ACC112 (cell line): ENCODE results near the gene TFG.
A peak's percentile ranks its signal among the peaks of the same experiment; 100 is the strongest.

Experiments used
- H2AFZ ChIP-seq: fragments of 200-600 bp; sonication (generic); one replicate; pipeline ENCODE4 v1.6.0; 2017; ENCODE audit warnings: antibody characterized with exemption, low read length; ENCODE audit not compliant: unreplicated experiment
- H3K27ac ChIP-seq: fragments of 200-600 bp; sonication (generic); 2 replicates; pipeline ENCODE4 v1.5.1; 2014; ENCODE audit warnings: low read depth, mild to moderate bottlenecking, antibody characterized with exemption, low read length, moderate library complexity
- H3K27me3 ChIP-seq: fragments of 200-600 bp; sonication (generic); 2 replicates; pipeline ENCODE4 v1.6.1; 2014; ENCODE audit warnings: mild to moderate bottlenecking, antibody characterized with exemption, low read length, moderate library complexity, mixed read lengths; ENCODE audit not compliant: insufficient read depth
- H3K36me3 ChIP-seq: fragments of 200-600 bp; sonication (generic); 2 replicates; pipeline ENCODE4 v1.6.1; 2016; ENCODE audit warnings: mild to moderate bottlenecking, antibody characterized with exemption, low read length, moderate library complexity, mixed read lengths; ENCODE audit not compliant: insufficient read depth
- H3K4me1 ChIP-seq: fragments of 200-600 bp; sonication (generic); one replicate; pipeline ENCODE4 v1.6.1; 2016; ENCODE audit warnings: low read length, mixed read lengths; ENCODE audit not compliant: insufficient read depth, unreplicated experiment, control insufficient read depth
- H3K4me3 ChIP-seq: fragments of 200-600 bp; sonication (generic); 2 replicates; pipeline ENCODE4 v1.5.1; 2014; ENCODE audit warnings: mild to moderate bottlenecking, low read depth, low read length
- H3K79me2 ChIP-seq: fragments of 200-600 bp; sonication (generic); one replicate; pipeline ENCODE4 v1.6.0; 2016; ENCODE audit warnings: low read length; ENCODE audit not compliant: control insufficient read depth, unreplicated experiment, insufficient read depth

Gene TFG

GRCh38 chr3:100693225-100693624, 16.1 kb upstream of the TFG start:
- no peaks in the 10 kb centered on the region for H3K79me2 ChIP-seq
- no peaks in the 10 kb centered on the region for H3K4me1 ChIP-seq
- no peaks in the 10 kb centered on the region for H3K36me3 ChIP-seq

GRCh38 chr3:100695696-100696095, 13.6 kb upstream of the TFG start:
- H3K27ac ChIP-seq = no peak overlapping the region
- 0 out of 2 replicates have a peak, but pooled peaks cover 3% of the 10 kb centered on the region for H3K27me3 ChIP-seq

More at GRCh38 chr3:100693225-100693624, 16.1 kb upstream of the TFG start:
- H2AFZ ChIP-seq = no peak overlapping the region
- 0 out of 2 replicates have a peak, but pooled peaks cover 3% of the 10 kb centered on the region for H3K27me3 ChIP-seq
- no peak overlapping the region for H3K27ac ChIP-seq
- no peak overlapping the region for H3K4me3 ChIP-seq

DNA sequence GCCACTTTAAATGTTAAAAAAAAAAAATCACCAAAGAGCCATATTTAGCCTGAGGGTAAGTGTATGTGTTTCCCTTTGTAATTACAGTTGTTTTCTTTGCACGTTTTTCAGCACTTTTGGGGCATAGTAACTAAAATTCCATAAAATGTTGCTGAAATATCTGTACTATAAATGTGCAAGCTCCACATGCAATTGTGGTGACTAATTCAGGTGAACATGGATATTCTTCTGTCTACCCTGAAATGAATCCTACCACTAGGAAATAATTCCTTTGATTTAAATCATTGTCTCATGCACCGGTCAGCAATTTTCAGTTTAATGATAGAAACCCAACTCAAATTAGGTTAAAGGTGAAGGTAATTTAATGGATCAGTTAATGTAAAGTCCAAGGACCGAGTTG, 13.1 kb upstream of the TFG start:
- Histone ChIP-seq H3K36me3 (no peaks in the 10 kb centered on the region), H3K79me2 (no peaks in the 10 kb centered on the region), H3K4me1 (no peaks in the 10 kb centered on the region), H3K27me3 (0 out of 2 replicates have a peak, but pooled peaks cover 3% of the 10 kb centered on the region), H2AFZ (no peak overlapping the region), H3K27ac (no peak overlapping the region), H3K4me3 (no peak overlapping the region)

More at GRCh38 chr3:100695696-100696095, 13.6 kb upstream of the TFG start:
- H3K4me1 ChIP-seq = no peaks in the 10 kb centered on the region
- H3K36me3 ChIP-seq = no peaks in the 10 kb centered on the region
- no peak overlapping the region for H2AFZ ChIP-seq
- no peak overlapping the region for H3K4me3 ChIP-seq
- no peaks in the 10 kb centered on the region for H3K79me2 ChIP-seq

- Histone ChIP-seq H2AFZ (no peak overlapping the region), H3K36me3 (no peaks in the 10 kb centered on the region), H3K4me3 (no peak overlapping the region), H3K27ac (no peak overlapping the region), H3K4me1 (peaks cover 2% of the 10 kb centered on the region), H3K27me3 (0 out of 2 replicates have a peak, but pooled peaks cover 3% of the 10 kb centered on the region), H3K79me2 (no peaks in the 10 kb centered on the region)
These were observed 12.1 kb upstream of the TFG start for GRCh38 chr3:100697172-100697571.

DNA sequence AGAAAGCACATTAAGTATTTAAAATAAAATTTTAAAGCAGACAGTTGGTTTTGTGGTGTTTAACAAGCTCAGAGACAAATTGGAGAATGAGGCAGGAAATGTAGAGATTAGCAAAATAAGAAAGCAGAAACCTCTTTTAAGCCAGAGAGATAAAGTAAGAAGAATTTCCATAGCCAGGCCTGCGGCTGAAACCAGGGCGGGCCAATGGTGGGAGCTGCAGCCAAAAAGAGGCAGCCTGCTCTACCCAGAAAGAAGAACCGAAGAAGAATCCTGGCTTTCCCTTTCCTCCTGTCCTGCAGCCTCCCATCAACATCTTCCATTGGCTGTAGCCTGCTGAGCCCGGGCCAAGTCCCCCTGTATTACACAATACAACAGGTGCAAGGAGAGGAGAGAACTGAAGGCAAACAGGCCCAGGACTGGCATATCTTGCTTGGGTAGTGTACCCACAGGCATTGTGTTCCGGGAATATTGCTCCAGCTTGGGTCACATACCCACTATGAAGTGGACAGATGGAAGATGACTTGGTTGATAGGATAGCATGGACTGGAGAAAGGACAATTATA, 11.5 kb upstream of the TFG start:
- no peaks in the 10 kb centered on the region for H3K36me3 ChIP-seq
- no peak overlapping the region for H2AFZ ChIP-seq
- 0 out of 2 replicates have a peak, but pooled peaks cover 3% of the 10 kb centered on the region for H3K27me3 ChIP-seq
- peaks cover 7% of the 10 kb centered on the region for H3K4me1 ChIP-seq
- no peaks in the 10 kb centered on the region for H3K79me2 ChIP-seq
- no peak overlapping the region for H3K4me3 ChIP-seq
- no peak overlapping the region for H3K27ac ChIP-seq

DNA sequence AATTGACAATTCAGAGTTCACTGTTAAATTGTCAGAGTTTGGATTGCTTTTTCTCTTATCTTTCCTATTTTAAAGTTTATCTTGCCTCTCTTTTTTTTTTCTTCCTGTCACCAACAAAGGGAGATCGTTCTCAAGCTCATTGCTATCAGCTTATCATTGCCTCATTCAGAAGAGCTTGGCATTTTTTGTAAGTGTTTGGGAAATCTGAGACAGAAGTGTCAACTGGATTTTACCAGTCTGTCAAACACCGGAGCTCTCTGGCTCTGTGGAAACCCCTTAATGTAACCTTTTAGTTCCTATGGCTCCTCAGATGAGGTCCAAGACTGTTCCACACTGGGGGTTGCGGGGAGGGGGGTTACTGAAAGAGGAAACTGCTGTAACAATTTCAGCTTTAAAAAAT, 10.6 kb upstream of the TFG start:
- Histone ChIP-seq H3K27me3 (0 out of 2 replicates have a peak, but pooled peaks cover 3% of the 10 kb centered on the region), H3K4me3 (no peak overlapping the region), H3K27ac (no peak overlapping the region), H3K79me2 (no peaks in the 10 kb centered on the region), H2AFZ (peak overlapping the region; percentile 41), H3K36me3 (no peaks in the 10 kb centered on the region), H3K4me1 (peaks cover 9% of the 10 kb centered on the region)

- peaks cover 9% of the 10 kb centered on the region for H3K4me1 ChIP-seq
These were observed 8.6 kb upstream of the TFG start for GRCh38 chr3:100700708-100701107.

DNA sequence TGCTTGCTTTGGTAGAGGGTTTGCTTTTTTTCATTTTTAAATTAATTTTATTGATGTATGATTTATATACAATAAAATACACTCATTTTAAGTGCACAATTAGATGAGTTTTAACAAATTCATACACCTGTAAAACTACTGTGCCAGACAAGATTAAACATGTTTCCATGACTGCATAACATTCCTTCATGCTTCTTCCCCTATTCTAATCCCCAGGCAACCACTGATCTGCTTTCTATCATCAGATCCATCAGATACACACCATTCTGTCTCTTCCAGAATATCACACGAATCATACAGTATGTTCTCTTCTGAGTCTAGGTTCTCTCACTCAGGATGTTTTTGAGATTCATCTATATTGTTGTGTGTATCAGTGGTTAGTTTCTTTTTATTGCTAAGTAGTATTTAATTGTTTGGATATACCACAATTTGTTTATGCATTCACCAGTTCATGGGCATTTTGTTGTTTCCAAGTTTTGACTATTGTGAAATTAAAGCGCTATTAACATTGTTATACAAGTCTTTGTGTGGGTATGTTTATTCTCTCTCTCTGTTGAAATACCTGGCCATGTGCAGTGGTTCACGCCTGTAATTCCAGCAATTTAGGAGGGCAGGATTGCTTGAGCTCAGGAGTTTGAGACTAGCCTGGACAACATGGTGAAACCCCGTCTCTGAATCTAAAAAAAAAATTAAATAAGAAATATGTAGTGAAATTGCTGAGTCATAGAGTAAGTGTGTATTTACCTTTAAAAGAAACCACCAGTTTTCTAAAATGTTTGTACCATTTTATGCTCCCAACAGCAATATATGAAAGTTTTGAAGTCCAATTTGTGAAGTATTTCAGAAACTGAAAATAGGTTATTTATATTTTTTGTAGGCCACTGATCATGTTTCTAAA, 7.0 kb upstream of the TFG start:
- H3K27me3 ChIP-seq = no peaks in the 10 kb centered on the region
- no peak overlapping the region for H3K4me3 ChIP-seq
- no peak overlapping the region for H3K27ac ChIP-seq
- peak overlapping the region; percentile 75 for H2AFZ ChIP-seq
- H3K36me3 ChIP-seq = no peaks in the 10 kb centered on the region
- peaks cover 9% of the 10 kb centered on the region for H3K4me1 ChIP-seq
- no peaks in the 10 kb centered on the region for H3K79me2 ChIP-seq

More at GRCh38 chr3:100700708-100701107, 8.6 kb upstream of the TFG start:
- Histone ChIP-seq H3K4me3 (no peak overlapping the region), H3K27me3 (no peaks in the 10 kb centered on the region), H2AFZ (no peak overlapping the region), H3K79me2 (no peaks in the 10 kb centered on the region), H3K36me3 (no peaks in the 10 kb centered on the region), H3K27ac (no peak overlapping the region)

GRCh38 chr3:100702980-100703345, 6.3 kb upstream of the TFG start:
- no peaks in the 10 kb centered on the region for H3K79me2 ChIP-seq
- no peak overlapping the region for H3K4me3 ChIP-seq
- no peaks in the 10 kb centered on the region for H3K36me3 ChIP-seq
- H2AFZ ChIP-seq = peak overlapping the region; percentile 75
- H3K4me1 ChIP-seq = peaks cover 9% of the 10 kb centered on the region
- H3K27me3 ChIP-seq = no peaks in the 10 kb centered on the region
- H3K27ac ChIP-seq = no peak overlapping the region

- no peaks in the 10 kb centered on the region for H3K36me3 ChIP-seq
- H3K79me2 ChIP-seq = no peaks in the 10 kb centered on the region
- no peak overlapping the region for H3K4me3 ChIP-seq
- H2AFZ ChIP-seq = no peak overlapping the region
- H3K27ac ChIP-seq = no peak overlapping the region
- no peaks in the 10 kb centered on the region for H3K27me3 ChIP-seq
- H3K4me1 ChIP-seq = peaks cover 9% of the 10 kb centered on the region
These were observed 5.4 kb upstream of the TFG start for GRCh38 chr3:100703865-100704264.
